MM.1S (cell line): ENCODE measurements around the gene PSTPIP2.

Experiments
- DNase-seq: peaks from one replicate; pipeline ENCODE4 v3.0.0-alpha.2; 2015
- H2AFZ ChIP-seq: fragments of 300-600 bp; sonication (generic); 2 replicates; pipeline ENCODE4 v1.6.0; 2016; ENCODE audit warnings: antibody characterized with exemption, low read length
- H3F3A ChIP-seq: fragments of 300-600 bp; sonication (generic); 2 replicates; pipeline ENCODE4 v1.6.1; 2016; ENCODE audit warnings: mild to moderate bottlenecking, antibody characterized with exemption, low read length, moderate library complexity, mixed read lengths; ENCODE audit not compliant: insufficient read depth
- H3K27ac ChIP-seq: fragments of 300-600 bp; sonication (generic); 2 replicates; pipeline ENCODE4 v1.5.1; 2016; ENCODE audit warnings: mild to moderate bottlenecking, low read length
- H3K27me3 ChIP-seq: fragments of 300-600 bp; sonication (generic); replicated peaks from 2 replicates; pipeline ENCODE4 v1.6.0; 2016; ENCODE audit warnings: low read length; ENCODE audit not compliant: insufficient read depth
- H3K36me3 ChIP-seq: fragments of 300-600 bp; sonication (generic); replicated peaks from 2 replicates; pipeline ENCODE4 v1.6.1; 2016; ENCODE audit warnings: mild to moderate bottlenecking, low read length, mixed read lengths; ENCODE audit not compliant: insufficient read depth
- H3K4me1 ChIP-seq: fragments of 300-600 bp; sonication (generic); 2 replicates; pipeline ENCODE4 v1.6.1; 2016; ENCODE audit warnings: low read length, mixed read lengths
- H3K4me2 ChIP-seq: fragments of 300-600 bp; sonication (generic); 2 replicates; pipeline ENCODE4 v1.6.0; 2016; ENCODE audit warnings: low read depth, low read length
- H3K4me3 ChIP-seq: fragments of 300-600 bp; sonication (generic); 2 replicates; pipeline ENCODE4 v1.5.1; 2016; ENCODE audit warnings: low read length, mixed read lengths
- H3K79me2 ChIP-seq: fragments of 300-600 bp; sonication (generic); 2 replicates; pipeline ENCODE4 v1.6.1; 2016; ENCODE audit warnings: mixed run types, low read length, mixed read lengths
- H3K9ac ChIP-seq: fragments of 300-600 bp; sonication (generic); 2 replicates; pipeline ENCODE4 v1.6.1; 2016; ENCODE audit warnings: low read length, mixed read lengths
- H3K9me2 ChIP-seq: fragments of 300-600 bp; sonication (generic); replicated peaks from 2 replicates; pipeline ENCODE4 v1.6.1; 2016; ENCODE audit warnings: mild to moderate bottlenecking, low read length, mixed read lengths; ENCODE audit not compliant: insufficient read depth
- H3K9me3 ChIP-seq: fragments of 300-600 bp; sonication (generic); replicated peaks from 2 replicates; pipeline ENCODE4 v1.6.1; 2016; ENCODE audit warnings: mild to moderate bottlenecking, low read length, mixed read lengths; ENCODE audit not compliant: insufficient read depth
- H4K20me1 ChIP-seq: fragments of 300-600 bp; sonication (generic); 2 replicates; pipeline ENCODE4 v1.6.1; 2016; ENCODE audit warnings: mild to moderate bottlenecking, low read length, moderate library complexity, mixed read lengths; ENCODE audit not compliant: insufficient read depth
- CTCF ChIP-seq: fragments of 300-600 bp; sonication (generic); IDR thresholded peaks from 2 replicates; pipeline ENCODE4 v1.5.1; 2016; ENCODE audit warnings: antibody characterized with exemption, low read length, mixed read lengths
- EZH2 ChIP-seq: fragments of 300-600 bp; sonication (generic); optimal IDR thresholded peaks from 2 replicates; pipeline ENCODE3; 2017; ENCODE audit warnings: low read depth, mild to moderate bottlenecking, antibody characterized with exemption, low read length, mixed read lengths
- EZH2phosphoT487 ChIP-seq: fragments of 300-600 bp; sonication (generic); IDR thresholded peaks from 2 replicates; pipeline ENCODE4 v1.6.1; 2018; ENCODE audit warnings: antibody characterized with exemption, low read length

The PSTPIP2 gene

DNA sequence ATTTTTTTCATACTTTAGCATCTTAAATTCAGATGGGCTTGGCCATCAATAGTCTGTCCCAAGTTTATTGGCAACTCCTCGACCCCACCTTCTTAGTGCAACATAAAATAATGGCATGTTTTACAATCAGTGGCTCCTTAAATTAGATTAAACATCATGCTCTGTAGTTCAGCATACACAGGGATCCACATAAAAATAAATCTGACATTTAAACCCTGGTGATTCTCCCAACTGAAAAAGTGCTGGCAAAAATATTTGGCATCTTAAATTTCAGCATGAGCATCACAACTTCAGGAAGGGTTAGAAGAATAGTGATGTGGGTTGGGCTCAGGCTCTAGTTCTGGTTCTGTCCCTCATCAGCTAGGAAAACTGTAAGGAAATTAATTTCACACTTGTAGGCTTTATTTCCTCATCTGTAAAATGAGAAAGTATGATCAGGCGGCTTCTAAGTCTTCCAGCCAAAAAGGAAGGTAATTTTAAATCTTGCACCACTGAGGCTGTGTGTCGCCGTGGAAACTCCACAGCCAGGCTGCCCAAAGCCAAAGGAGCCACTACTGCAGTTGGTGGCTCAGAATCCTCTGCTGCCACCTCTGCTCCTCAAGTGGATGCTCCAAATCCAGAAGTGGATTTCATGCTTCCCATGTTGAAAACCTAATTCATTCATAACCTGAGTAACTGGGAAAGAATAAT, 87.4 kb downstream of the PSTPIP2 start:
- Histone ChIP-seq H3F3A (no peaks in the 10 kb centered on the region), H3K27me3 (no peaks in the 10 kb centered on the region), H4K20me1 (no peaks in the 10 kb centered on the region), H3K4me2 (no peak overlapping the region), H3K9ac (no peak overlapping the region), H3K79me2 (no peaks in the 10 kb centered on the region), H3K9me3 (no peaks in the 10 kb centered on the region), H2AFZ (no peak overlapping the region), H3K9me2 (no peaks in the 10 kb centered on the region), H3K4me1 (no peaks in the 10 kb centered on the region), H3K27ac (no peak overlapping the region), H3K4me3 (no peak overlapping the region), H3K36me3 (no peaks in the 10 kb centered on the region)
- DNase-seq, result no peak
- no peak for TF ChIP-seq CTCF
- no peak for TF ChIP-seq EZH2phosphoT487
- no peak for TF ChIP-seq EZH2

DNA sequence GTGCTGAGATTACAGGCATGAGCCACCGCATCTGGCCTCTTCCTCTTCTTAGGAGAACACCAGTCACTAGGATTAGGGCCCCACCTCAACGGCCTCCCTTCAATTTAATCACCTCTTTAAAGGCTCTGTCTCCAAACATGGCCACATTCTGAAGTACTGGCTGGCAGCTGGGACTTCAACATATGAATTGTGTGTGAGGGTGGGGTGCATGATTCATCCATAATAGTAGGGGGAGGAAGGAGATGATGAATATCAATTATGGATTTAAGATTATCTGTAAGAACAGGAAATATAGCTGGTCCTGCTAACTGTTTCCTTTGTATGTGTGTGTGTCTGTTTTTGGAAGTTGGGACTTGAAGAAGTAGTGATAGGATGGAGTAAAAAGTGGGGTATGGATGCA, 90.2 kb downstream of the PSTPIP2 start:
- Histone ChIP-seq H3K79me2 (no peaks in the 10 kb centered on the region), H3F3A (no peaks in the 10 kb centered on the region), H2AFZ (no peak overlapping the region), H3K4me1 (0 out of 2 replicates have a peak, but pooled peaks cover 3% of the 10 kb centered on the region), H3K36me3 (no peaks in the 10 kb centered on the region), H4K20me1 (no peaks in the 10 kb centered on the region), H3K27me3 (no peaks in the 10 kb centered on the region), H3K9me2 (no peaks in the 10 kb centered on the region), H3K4me3 (no peak overlapping the region), H3K9ac (no peak overlapping the region), H3K9me3 (no peaks in the 10 kb centered on the region), H3K4me2 (no peak overlapping the region), H3K27ac (no peak overlapping the region)
- no peak for DNase-seq
- TF ChIP-seq EZH2 (no peak), EZH2phosphoT487 (no peak), CTCF (no peak)

GRCh38 chr18:45980229-45980628, 91.8 kb downstream of the PSTPIP2 start:
- Histone ChIP-seq H3F3A (no peaks in the 10 kb centered on the region), H4K20me1 (no peaks in the 10 kb centered on the region), H3K36me3 (no peaks in the 10 kb centered on the region), H3K9me2 (no peaks in the 10 kb centered on the region), H3K4me3 (no peak overlapping the region), H3K9ac (no peak overlapping the region), H3K9me3 (no peaks in the 10 kb centered on the region), H3K27me3 (no peaks in the 10 kb centered on the region), H2AFZ (no peak overlapping the region), H3K79me2 (no peaks in the 10 kb centered on the region), H3K4me2 (no peak overlapping the region), H3K27ac (no peak overlapping the region), H3K4me1 (0 out of 2 replicates have a peak, but pooled peaks cover 3% of the 10 kb centered on the region)
- TF ChIP-seq EZH2, result no peak
- TF ChIP-seq EZH2phosphoT487, result no peak
- no peak for TF ChIP-seq CTCF
- no peak for DNase-seq
